NCI-H2029 treated with DMSO at 0.1 percent for 48 hours (cell line): ENCODE data around the gene FUT4.
"Not testable (repeated sequence)": the region's sequence is repeated elsewhere in the genome, so short reads cannot be mapped to it uniquely, and the experiment has no call there.

Experiments
- DNase-seq: peaks from one replicate; lab custom pipeline; 2025; lab: John Stamatoyannopoulos, UW

Gene FUT4

GRCh38 chr11:94568200-94568599, 24.5 kb downstream of the FUT4 start:
- no peak for DNase-seq

GRCh38 chr11:94568717-94569116, 25.0 kb downstream of the FUT4 start:
- DNase-seq, result no peak

GRCh38 chr11:94572975-94573374, 29.3 kb downstream of the FUT4 start:
- not testable (repeated sequence) for DNase-seq

GRCh38 chr11:94574193-94574961, 30.7 kb downstream of the FUT4 start:
- no peak for DNase-seq

- DNase-seq, result no peak
Observed at GRCh38 chr11:94576306-94576705, 32.6 kb downstream of the FUT4 start.

GRCh38 chr11:94577841-94578240, 34.1 kb downstream of the FUT4 start:
- DNase-seq, result no peak

- DNase-seq, result no peak
Observed at GRCh38 chr11:94581926-94582325, 38.2 kb downstream of the FUT4 start.

- DNase-seq, result no peak
Observed at GRCh38 chr11:94583213-94583865, 39.6 kb downstream of the FUT4 start.

GRCh38 chr11:94583866-94584500, 40.3 kb downstream of the FUT4 start:
- DNase-seq, result no peak

GRCh38 chr11:94584978-94585377, 41.3 kb downstream of the FUT4 start:
- no peak for DNase-seq

- no peak for DNase-seq
Observed at GRCh38 chr11:94585399-94585798, 41.7 kb downstream of the FUT4 start.

- DNase-seq, result no peak
Observed at GRCh38 chr11:94586546-94586945, 42.8 kb downstream of the FUT4 start.

GRCh38 chr11:94586978-94587377, 43.3 kb downstream of the FUT4 start:
- DNase-seq, result no peak

GRCh38 chr11:94588366-94588942, 44.7 kb downstream of the FUT4 start:
- DNase-seq, result no peak

GRCh38 chr11:94590352-94591041, 46.8 kb downstream of the FUT4 start:
- DNase-seq, result no peak

GRCh38 chr11:94593030-94593429, 49.3 kb downstream of the FUT4 start:
- no peak for DNase-seq

- DNase-seq, result no peak
Observed at GRCh38 chr11:94595076-94595475, 51.4 kb downstream of the FUT4 start.

- no peak for DNase-seq
Observed at GRCh38 chr11:94597896-94598295, 54.2 kb downstream of the FUT4 start.
